HG02973 (cell line): ENCODE measurements around the gene NCKAP5.

Source experiments
- ATAC-seq: cut with Tn5 transposase; IDR thresholded peaks from one replicate; pipeline ENCODE4 v1.9.1; 2021; ENCODE audit warnings: moderate library complexity; ENCODE audit not compliant: unreplicated experiment

Gene NCKAP5

DNA sequence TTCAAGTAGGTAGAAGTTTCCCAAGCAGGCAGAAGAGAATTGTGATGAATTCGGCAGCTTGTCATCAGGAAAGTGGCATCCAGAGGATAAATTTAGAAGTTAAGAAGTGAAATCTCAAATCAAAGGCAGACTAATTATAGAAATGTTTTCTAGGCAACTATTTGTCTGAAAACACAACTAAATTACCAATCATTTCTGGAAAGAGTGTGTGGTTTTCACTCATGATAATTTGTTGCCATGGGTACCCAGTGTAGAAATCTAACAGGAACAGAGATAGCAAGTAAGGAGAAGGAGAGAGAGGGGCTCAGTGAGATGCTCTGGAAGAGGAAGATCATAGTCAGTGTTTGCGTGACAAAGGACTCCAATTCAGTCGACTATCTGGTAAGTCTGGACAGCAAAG lies 208.1 kb downstream of the NCKAP5 start:
- ATAC-seq, result no peak

DNA sequence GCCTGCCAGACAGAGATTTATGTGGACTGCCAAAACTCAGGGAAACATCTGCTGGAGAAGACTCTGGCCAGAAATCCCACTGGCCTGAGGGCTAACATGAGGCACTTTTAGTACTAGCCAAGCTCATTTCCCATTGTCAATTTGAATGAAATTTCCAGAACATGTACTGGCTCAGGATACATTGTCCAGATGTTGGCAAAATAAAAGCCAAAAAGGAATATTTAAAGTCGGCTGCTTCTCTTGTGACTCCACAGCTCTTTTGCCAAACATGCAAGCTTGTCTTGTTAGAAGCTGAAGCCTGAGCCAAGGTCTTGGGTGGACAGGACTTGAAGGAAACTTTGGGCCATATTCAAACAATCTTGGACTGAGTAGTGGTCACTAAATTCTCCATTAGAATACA lies 215.5 kb downstream of the NCKAP5 start:
- ATAC-seq, result no peak

DNA sequence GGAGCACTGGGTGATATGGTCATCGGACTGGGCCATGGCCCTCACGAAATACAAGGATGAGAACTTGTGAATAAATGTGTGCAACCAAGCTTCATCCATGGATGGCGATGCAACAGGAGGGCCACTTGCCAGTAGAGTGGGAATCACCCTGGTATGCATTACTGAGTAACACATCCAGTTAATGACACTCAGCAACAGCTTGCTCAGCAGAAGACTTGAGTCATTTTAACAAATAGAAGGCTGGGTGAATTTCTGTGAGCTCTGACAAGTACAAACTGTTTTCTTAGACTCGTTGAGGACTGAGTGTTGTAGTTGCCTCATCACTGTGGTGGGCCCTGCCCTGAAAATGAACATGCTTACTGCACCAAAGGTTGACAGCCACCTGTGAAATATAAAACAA lies 221.6 kb downstream of the NCKAP5 start:
- no peak for ATAC-seq

DNA sequence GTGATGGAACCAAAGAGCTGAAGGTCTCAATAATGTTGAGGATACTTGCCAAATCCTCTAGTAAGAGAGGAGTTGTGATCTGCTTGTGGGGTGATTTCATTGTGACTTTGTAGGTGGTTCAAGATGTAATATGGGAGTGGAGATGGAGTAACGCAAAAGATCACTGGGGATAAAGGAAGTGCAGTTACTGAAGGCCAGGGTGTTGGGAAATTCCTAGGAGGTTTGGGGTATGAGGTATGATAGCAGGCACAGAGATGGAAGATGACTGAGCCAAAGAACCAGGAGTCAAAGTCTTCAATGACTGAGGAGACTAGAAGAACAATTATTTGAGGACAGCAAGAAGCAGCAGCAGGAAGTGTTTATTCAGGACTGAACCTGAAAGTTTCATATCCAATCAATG lies 222.6 kb downstream of the NCKAP5 start:
- ATAC-seq, result no peak

DNA sequence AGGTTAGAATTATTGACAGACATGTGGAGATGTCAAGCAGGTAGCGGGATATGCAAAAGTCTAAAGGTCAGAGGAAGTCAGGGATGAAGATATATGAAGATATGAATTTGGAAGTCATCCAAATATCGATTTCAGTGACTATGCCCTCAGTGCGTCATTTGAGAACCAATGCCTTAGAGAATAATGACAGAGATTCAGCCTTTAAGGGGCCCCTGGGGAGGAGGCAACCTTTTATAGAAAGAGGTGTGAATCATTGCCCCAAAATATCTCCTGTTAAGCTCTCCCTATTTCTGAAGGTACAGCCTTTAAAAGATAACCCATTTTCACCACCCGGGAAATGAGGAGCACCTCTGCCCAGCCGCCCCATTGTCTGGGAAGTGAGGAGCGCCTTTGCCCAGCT lies 223.4 kb downstream of the NCKAP5 start:
- ATAC-seq, result no peak

DNA sequence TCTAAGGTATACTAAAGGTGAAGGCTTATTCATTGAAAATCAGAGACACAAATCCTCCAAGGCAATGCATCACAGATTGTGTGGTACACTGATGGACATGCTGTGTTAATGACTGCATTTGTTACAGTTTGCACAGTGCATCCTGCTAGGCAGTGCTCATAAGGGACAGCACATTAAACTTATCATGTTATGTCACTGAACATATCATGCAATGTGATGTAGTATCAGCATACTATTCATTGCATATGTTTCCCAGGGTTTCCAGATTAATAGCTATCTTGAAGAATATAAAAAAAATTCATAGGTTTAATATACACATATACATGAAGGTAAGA lies 225.3 kb downstream of the NCKAP5 start:
- no peak for ATAC-seq

DNA sequence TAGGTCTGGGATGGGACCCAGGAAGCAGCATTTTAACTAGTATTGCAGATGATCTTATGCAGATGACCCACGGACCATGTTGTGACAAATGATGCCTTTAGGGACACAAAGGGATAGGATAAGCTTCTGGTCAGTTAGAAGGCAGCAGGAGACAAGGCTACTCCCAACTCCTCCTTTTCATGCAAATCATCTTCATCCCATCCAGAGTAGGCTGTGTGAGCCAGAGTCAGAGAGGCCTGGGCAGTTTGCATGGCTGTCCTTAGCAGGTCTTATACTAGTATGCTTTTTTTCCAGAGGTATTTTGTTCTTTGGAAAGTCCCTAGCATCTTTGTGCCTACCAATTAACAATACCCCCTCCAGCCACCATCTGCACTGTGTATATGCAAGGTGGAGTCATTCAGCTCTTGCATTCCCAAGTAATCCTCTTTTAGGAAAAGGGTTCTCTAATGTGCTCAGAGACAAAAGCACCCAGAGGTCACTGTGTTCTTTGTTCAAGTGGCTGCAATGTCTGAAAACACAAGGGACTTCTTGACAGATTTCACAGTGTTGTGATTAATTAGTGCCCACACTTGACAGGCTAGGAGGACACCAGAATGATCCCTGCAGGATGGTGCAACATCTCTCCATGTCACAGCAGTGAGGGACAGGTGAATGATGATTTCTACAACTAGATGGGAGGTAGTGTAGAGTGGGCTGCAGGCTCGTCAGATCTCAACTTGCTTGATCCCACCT lies 225.8 kb downstream of the NCKAP5 start:
- no peak for ATAC-seq

DNA sequence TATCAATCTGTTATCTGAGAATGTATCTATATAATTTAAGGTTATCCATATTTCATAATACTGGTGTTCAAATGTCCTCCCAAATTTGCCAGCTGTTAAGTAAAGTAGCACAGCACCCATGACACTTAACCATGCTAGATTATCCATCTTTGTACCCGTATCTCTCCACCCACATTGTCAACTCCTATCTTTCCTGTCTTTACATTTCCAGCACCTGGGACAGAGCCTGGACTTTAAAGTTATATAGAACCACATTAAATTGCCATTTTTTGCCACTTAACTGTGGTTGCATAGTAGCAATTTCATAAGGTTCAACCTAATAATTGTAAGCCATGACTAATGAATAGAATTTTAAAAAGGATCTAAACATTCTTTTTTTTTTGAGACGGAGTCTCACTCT lies 226.7 kb downstream of the NCKAP5 start:
- no peak for ATAC-seq

DNA sequence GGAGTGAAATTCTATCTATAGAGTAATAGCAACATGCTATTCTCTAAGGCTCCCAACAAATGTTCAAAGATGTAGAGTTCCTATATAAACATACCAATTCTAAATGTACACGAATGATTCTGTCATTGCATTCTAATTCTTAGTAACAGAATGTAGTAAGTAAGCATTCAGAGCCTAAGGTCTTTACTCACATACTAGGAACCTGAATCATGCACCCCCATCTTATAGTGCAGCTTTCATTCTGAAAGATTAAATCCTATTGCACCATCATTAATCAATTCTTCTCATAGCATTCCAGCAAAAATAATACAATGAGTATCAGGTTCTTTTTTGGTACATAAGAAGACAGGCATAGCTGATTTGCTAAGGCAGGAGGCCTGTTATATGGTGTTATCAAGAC lies 230.0 kb downstream of the NCKAP5 start:
- ATAC-seq, result no peak

DNA sequence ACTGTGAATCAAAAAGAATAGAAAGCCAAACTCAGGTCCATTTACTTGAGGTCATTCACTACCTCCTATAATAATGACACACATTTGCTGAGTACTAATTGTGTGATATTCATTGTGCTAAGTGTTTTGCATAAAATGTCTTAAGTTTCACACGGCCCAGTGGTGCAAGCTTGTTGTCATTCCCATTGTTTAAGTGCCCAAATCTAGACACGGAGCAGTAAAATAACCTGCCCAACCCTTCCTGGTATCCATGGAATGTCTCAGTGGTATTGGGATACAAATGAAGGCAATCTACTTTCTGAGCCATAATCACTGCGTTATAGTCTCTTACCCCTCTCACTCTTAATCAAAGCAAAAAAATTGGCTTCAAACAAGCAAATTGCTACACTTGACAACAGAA lies 233.3 kb downstream of the NCKAP5 start:
- no peak for ATAC-seq

DNA sequence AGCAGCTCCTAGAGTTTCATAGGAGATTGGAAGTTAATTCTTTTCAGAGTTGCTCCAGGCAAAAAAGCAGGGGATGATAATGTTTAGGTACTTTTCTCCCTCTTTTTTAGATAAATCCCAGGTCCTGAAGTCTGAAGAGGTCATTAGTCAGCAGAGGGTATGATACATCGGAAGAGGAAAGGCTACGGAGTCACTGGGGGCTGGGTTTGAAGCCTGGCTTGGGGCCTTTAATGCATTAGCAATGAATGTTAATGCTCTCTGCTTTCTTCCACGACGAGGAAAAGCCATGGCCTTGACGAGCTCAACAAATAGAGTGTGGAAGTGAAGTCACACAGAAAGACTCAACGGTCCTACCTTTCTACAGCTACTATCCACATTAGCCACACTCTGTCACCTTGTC lies 235.1 kb downstream of the NCKAP5 start:
- ATAC-seq, result no peak

DNA sequence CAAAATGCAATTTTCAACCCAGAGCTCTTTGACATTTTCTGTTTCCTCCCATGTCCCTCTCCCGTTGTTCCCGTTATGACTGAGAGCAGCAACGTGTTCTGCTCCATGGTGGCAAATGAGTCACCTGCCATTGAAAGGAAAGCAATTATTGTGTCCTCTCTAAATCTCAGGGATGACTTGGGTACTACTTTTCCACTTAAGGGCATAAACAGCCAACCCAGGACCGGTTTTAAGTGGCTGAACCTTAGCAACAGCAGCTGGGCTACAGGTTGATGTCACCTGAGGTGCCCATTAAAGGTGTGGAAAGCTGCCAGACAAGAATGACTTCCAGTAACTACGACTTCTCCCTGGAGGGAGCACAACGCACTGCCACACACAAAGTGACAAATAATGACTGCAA lies 236.8 kb downstream of the NCKAP5 start:
- ATAC-seq, result no peak

DNA sequence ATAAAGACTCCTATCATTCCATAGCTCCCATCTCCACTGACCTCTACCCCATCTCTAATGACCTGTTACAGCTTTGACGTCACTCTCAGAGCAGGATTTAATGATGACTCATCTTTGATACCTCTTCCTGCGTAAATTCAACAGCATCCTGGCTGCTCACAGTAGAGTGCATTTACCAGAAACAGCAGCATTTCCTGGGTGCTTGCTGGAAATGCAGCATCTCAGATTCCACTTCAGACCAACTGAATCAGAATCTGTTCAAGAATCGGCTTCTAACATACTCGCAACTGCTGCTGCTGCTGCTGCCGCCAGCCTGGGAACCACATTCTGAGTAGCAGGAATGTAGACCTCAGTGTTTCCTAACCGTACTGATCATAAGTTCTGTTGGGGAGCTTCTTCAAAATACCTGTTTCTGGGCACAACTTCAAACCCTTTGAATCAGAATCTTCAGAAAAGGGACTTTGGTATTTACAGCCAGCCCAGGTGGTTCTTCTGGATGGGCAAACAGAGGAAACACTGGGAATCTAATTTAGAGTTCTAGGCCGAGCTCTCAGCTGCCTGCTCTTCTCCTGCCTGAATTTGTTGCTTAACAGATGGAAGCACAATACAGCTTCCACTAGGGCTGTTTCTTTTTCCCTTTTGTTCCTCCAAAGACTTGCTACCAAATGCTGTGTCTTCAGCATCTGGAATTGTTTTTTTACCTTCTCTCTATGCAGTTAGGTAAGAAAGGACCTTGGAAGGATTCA lies 241.4 kb downstream of the NCKAP5 start:
- no peak for ATAC-seq

DNA sequence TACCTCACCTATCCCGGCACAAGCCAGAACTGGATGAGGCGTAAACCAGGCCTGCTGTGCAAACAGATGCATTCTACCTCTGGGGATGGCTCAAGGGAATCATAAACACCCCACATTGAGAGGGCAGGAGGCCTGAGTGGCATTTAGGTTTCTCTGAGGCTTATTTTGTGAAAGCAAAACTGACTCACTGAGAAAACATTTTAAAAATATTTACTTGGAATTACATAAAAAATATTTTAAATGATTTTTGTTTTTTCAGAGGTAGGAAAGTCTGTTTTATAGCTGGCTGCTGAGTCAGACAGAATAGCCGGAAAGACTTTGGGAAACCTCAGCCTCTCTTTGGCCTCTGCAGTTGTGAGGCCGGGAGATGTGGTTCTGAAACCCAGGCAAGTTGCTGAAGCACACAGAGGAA lies 244.1 kb downstream of the NCKAP5 start:
- no peak for ATAC-seq

DNA sequence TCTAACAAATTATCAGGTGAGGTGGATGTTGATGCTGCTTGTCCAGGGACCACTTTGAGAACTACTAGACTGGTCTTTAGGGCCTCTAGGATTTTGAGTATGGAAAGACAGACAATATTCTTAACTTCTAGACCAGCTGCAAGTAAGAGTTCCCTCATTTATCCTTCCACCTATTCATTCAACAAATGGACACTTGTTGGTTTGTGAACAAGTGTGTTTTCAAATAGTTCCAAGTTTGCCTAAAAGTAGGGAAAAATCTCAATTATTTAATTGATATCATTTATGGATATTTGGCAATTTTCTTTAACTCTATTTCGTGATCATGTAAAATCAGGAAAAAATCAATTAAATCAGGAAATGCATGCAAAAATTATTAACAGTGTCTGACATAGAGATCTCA lies 245.4 kb downstream of the NCKAP5 start:
- no peak for ATAC-seq

DNA sequence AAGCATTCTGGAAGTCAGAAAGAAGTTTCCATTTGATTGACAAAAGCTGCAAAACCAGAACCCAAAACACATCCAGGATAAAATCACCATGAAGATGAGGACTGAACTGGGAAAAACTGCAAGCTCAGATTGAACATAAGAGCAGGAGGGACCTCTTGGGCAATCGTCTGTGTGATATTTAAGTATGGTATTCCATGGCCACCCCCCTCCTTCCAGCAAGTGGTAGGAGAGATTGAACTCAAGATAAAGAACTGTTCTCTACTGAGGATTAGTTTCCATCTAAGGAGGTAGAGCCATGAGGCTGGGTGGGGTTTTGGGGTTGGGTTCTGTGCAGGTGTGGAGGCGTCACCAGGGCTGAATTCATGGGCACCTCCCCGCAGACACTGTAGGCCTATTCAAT lies 251.1 kb downstream of the NCKAP5 start:
- ATAC-seq, result no peak

DNA sequence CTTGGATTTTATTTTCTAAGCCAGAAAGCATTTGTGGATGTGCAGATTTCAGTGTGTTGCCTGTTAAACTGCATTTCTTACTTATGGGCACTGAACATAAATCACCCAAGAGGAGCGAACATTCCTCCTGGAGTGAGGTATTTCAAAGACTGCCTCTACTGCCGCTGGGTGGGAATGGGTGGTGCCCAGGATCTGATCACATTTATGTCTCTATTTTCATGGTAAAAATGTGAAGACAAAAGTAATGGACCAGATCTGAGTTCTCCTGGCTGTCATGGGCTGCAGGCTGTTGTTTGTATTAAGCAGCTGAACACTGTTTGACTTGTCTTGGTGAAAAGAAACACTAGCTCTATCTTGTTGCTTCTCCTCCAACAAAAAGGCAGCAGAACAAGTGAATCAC lies 251.7 kb downstream of the NCKAP5 start:
- ATAC-seq, result no peak

DNA sequence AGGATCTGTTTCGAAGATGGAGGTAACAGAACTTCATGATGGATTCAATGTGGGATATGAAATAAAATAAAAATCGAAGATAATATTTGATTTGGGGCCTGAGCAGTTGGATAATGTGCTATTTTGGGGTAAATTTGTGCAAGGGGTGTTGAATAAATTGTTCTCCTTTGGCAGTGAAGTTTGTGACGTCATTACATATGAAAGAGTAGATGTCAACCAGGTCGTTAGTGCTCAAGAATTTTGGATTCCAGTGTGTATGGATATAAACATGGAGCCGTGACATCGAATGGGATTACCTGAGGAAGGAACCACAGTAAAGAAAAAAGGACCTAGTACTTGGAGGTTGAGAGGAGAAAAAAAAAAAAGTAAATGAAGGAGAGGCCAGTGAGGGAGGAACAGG lies 253.0 kb downstream of the NCKAP5 start:
- no peak for ATAC-seq

DNA sequence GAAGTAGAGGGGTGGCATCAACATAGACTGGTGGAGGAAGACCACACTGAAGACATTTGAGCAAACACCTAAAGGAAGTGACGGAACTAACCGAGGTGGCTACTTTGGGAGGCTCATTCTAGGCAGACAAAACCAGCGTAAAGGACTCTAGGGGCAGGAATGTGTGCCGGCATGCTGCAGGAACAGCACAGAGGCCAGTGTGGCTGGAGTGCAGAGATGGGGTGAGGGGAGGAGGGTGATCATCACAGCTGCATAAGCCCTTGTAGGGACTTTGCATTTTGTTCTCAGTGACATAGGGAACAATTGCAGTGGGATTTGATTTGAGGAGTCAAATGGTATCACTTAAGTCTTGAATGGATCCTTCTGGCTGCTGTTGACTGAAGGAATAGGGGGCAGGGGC lies 253.5 kb downstream of the NCKAP5 start:
- ATAC-seq, result no peak

DNA sequence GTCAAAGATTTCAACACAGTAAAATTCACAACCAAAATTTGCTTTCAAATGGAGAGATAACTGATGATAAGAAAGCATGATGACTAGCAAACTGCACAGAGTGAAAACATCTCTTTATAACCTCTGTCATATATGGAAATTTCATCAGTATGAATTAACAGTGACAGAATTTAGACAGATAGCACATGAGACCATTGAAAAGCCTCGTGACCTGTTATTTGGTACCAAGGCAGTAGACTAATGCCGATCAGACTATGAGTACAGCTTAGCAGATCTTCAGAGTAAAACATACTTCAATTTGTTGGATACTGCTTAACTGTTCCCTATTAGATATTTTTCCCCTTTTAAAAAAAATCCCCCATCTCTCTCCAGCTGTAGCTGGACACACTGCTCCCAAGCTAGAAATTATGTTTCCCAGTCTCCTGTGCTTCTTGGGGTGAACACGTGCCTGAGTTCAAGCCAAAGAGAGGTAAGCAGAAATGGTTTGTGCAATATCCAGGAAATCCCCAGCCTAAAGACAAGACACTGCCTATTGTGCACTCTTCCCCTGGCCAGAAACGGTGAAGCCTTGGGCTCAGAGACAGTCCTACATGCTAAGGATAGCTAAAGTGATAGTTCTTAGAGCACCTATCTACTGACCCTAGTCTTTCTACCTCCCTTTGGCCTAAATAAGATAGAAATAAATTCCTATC lies 256.1 kb downstream of the NCKAP5 start:
- ATAC-seq, result no peak

DNA sequence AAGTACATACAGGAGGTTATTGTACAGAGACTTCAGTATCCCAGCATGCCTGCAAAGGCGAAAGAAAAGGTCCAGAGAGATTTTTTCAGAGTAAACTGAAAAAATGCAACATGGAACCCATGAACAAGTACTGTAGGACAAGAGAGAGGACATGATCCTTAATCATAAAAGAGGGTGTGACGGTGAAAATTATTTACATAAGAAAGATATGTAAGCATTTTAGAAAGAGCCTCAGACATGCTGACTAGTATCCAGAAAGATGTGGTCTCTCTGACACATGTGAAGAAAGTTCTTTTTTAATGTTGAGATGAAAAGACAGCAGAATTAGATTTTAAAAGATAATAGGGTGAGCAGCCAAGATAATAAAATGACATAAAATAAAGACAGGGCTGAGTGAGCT lies 262.0 kb downstream of the NCKAP5 start:
- ATAC-seq, result no peak

DNA sequence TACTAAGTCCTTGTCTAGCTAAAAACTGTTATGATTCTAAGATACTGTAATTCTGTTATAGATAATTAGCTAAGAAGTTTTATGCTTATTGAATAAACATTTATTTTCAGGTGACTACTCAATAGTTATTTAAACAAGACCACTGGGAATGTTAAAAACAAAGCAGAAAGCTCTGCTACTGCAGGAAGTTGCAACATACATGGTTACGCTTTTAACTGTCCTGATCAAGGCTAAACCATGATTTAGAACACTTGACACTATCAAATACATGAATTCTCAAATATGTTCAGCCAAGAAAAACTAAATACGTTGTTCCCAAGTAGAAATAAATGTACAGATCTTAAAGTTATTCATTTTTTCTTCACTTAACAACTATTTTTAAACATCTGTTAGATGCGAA lies 263.9 kb downstream of the NCKAP5 start:
- no peak for ATAC-seq
